Uterus (tissue), 4 donors: ENCODE data around the gene NPFF. TPM values are rescaled to one million over a fixed set of nuclear protein-coding genes. Genes with fewer than 3 reads are reported as not detected.

ENCODE experiments used
- DNase-seq, 2 donors: peaks; one replicate each; pipeline ENCODE4 v3.0.0-alpha.2; 2019 to 2020
- H3K27ac ChIP-seq, 2 donors: fragments of 200-600 bp; sonication (generic); 1 replicate in 1 of 2; 2 replicates in 1 of 2; pipeline ENCODE4 v1.5.1; 2016 to 2018
- H3K27me3 ChIP-seq, 2 donors: fragments of 200-600 bp; sonication (generic); one replicate each; pipeline ENCODE4 v1.5.1; 2018 to 2019; ENCODE audit warnings: control low read depth in 1 of 2
- H3K36me3 ChIP-seq, 2 donors: fragments of 200-600 bp; sonication (generic); one replicate each; pipeline ENCODE4 v1.5.1; 2019; ENCODE audit warnings: control low read depth in 1 of 2
- H3K4me1 ChIP-seq, 2 donors: fragments of 200-600 bp; sonication (generic); one replicate each; pipeline ENCODE4 v1.5.1; 2018 to 2019; ENCODE audit warnings: control low read depth in 1 of 2
- H3K4me3 ChIP-seq, 2 donors: fragments of 200-600 bp; sonication (generic); 1 replicate in 1 of 2; 2 replicates in 1 of 2; pipeline ENCODE4 v1.5.1; 2018 to 2019; ENCODE audit warnings: mild to moderate bottlenecking in 1 of 2
- H3K9me3 ChIP-seq, 2 donors: fragments of 200-600 bp; sonication (generic); one replicate each; pipeline ENCODE4 v1.5.1; 2019; ENCODE audit warnings: control low read depth in 1 of 2
- POLR2A ChIP-seq, 2 donors: fragments of 450-650 bp; IDR thresholded peaks; one replicate each; pipeline ENCODE4 v1.6.1; 2016; ENCODE audit warnings: antibody characterized with exemption in 2 of 2, mild to moderate bottlenecking in 1 of 2, moderate library complexity in 1 of 2
- intact Hi-C: fragments of 100-400 bp; cut with DNase I; formaldehyde crosslinking; loops from one replicate; pipeline ENCODE4 v1.15.1; 2023; ENCODE audit warnings: low total_unique reads
- total RNA-seq, 4 donors: library from RNA; depleted of rRNA in 3 of 4; stranded (reverse); fragments of >200 nt in 3 of 4; gene quantifications; one replicate each; pipeline versions ENCODE4 v1.1.0 to v1.2.4, GENCODE V29; 2014 to 2023
- TF ChIP-seq, protein P1 (sequence below), 4 experiments: fragments of 200-600 bp in 2 of 4; fragments of 450-650 bp in 2 of 4; sonication (generic) in 2 of 4; IDR thresholded peaks; one replicate each; pipeline ENCODE4 v1.5.1; 2016 to 2019; ENCODE audit warnings: antibody characterized with exemption in 4 of 4, mild to moderate bottlenecking in 2 of 4, moderate library complexity in 1 of 4
- donor health status: DM: yes; HTN: yes; CAD: no.

The NPFF gene
- total RNA-seq, 4 donors from 2014 or later: not detected

DNA sequence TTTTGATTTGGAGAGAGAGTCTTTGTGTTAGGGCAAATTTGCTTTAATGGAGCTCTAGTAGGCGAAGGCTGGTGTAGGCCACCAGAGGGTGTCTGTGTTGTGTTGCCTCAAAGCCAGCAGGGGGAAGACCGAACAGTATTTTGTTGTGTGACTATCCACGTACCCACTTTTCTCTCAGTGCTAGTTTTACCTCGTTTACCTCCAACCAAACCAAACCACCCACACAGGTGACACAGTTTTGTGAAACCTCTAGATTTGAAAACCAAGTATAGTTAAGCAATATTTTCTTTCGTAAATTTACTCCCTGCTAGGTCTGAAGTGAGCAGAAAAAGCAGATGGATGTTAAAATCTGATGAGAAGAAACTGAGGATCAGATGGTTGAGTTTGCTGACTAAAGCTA, 36.3 kb upstream of the NPFF start:
- TF ChIP-seq POLR2A (IDR thresholded peaks at IDR 0.05): no peak
- TF ChIP-seq, protein P1, sequence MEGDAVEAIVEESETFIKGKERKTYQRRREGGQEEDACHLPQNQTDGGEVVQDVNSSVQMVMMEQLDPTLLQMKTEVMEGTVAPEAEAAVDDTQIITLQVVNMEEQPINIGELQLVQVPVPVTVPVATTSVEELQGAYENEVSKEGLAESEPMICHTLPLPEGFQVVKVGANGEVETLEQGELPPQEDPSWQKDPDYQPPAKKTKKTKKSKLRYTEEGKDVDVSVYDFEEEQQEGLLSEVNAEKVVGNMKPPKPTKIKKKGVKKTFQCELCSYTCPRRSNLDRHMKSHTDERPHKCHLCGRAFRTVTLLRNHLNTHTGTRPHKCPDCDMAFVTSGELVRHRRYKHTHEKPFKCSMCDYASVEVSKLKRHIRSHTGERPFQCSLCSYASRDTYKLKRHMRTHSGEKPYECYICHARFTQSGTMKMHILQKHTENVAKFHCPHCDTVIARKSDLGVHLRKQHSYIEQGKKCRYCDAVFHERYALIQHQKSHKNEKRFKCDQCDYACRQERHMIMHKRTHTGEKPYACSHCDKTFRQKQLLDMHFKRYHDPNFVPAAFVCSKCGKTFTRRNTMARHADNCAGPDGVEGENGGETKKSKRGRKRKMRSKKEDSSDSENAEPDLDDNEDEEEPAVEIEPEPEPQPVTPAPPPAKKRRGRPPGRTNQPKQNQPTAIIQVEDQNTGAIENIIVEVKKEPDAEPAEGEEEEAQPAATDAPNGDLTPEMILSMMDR (IDR thresholded peaks at IDR 0.05): peak; percentile 82 to 95 (median 92)
- no peak overlapping the region for H3K4me3 ChIP-seq
- intact Hi-C loops: loop anchor here (5.0 to 10.0 kb wide), 2 partner anchors 134 to 201 kb away; partner anchors contain the start of gene ATP5MC2
- no peaks in the 10 kb centered on the region for H3K36me3 ChIP-seq
- no peaks in the 10 kb centered on the region for H3K27me3 ChIP-seq
- peak overlapping the region; percentile 66 to 85 for H3K27ac ChIP-seq
- H3K4me1 ChIP-seq: no peaks in the 10 kb centered on the region
- no peaks in the 10 kb centered on the region for H3K9me3 ChIP-seq
- DNase-seq: peak; percentile 61 to 66

DNA sequence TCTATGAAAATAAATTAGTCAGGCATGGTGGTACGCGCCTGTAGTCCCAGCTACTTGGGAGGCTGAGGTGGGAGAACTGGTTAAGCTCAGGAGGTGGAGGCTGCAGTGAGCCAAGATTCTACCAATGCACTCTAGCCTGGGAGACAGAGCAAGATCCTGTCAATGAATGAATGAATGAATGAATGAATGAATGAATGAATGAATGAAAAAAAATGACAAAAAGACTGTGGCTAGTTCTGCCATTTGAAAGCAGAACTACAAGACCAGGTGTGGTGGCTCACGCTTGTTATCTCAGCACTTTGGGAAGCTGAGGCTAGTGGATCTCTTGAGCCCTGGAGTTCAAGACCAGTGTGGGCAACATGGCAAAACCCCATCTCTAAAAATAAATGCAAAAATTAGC, 32.2 kb upstream of the NPFF start:
- intact Hi-C loops: no loop called here
- Histone ChIP-seq H3K9me3 (no peaks in the 10 kb centered on the region), H3K27ac (no peak overlapping the region), H3K4me3 (no peak overlapping the region), H3K4me1 (no peaks in the 10 kb centered on the region), H3K27me3 (no peaks in the 10 kb centered on the region), H3K36me3 (no peaks in the 10 kb centered on the region)
- TF ChIP-seq POLR2A (IDR thresholded peaks at IDR 0.05): no peak
- TF ChIP-seq, protein P1 (IDR thresholded peaks at IDR 0.05): no peak
- DNase-seq: no peak

GRCh38 chr12:53538209-53538689, 31.0 kb upstream of the NPFF start:
- intact Hi-C loops: no loop called here
- no peak overlapping the region for H3K27ac ChIP-seq
- H3K9me3 ChIP-seq: no peaks in the 10 kb centered on the region
- no peaks in the 10 kb centered on the region for H3K27me3 ChIP-seq
- H3K36me3 ChIP-seq: no peaks in the 10 kb centered on the region
- no peak overlapping the region for H3K4me3 ChIP-seq
- TF ChIP-seq, protein P1 (IDR thresholded peaks at IDR 0.05): no peak
- no peak for TF ChIP-seq POLR2A (IDR thresholded peaks at IDR 0.05)
- no peak for DNase-seq
- no peaks in the 10 kb centered on the region for H3K4me1 ChIP-seq

DNA sequence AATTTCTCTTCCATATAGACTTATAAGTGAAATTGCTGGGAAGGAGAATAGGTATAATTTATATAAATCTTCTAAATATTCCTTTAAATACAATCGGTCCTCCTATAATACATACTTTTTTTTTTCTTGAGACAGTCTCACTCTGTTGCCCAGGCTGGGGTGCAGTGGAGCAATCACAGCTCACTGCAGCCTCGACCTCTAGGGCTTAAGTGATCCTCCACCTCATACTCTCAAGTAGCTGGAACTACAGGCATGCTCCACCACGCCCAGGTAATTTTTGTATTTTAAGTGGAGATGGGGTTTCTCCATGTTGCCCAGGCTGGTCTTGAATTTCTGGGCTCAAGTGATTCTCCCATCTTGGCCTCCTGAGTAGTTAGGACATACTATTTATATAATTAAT, 29.7 kb upstream of the NPFF start:
- Histone ChIP-seq H3K27me3 (no peaks in the 10 kb centered on the region), H3K27ac (no peak overlapping the region), H3K36me3 (no peaks in the 10 kb centered on the region), H3K4me1 (no peaks in the 10 kb centered on the region), H3K9me3 (no peaks in the 10 kb centered on the region), H3K4me3 (no peak overlapping the region)
- intact Hi-C loops: no loop called here
- TF ChIP-seq, protein P1 (IDR thresholded peaks at IDR 0.05): no peak
- no peak for TF ChIP-seq POLR2A (IDR thresholded peaks at IDR 0.05)
- no peak for DNase-seq

GRCh38 chr12:53533471-53533870, 26.2 kb upstream of the NPFF start:
- Histone ChIP-seq H3K9me3 (no peaks in the 10 kb centered on the region), H3K27me3 (no peaks in the 10 kb centered on the region), H3K36me3 (no peaks in the 10 kb centered on the region), H3K4me1 (no peaks in the 10 kb centered on the region), H3K27ac (no peak overlapping the region), H3K4me3 (no peak overlapping the region)
- no peak for TF ChIP-seq POLR2A (IDR thresholded peaks at IDR 0.05)
- TF ChIP-seq, protein P1 (IDR thresholded peaks at IDR 0.05): no peak
- DNase-seq: no peak
- intact Hi-C loops: no loop called here
